Endothelial cell of umbilical vein (primary cell): ENCODE results near the gene MYO16. TPM values are rescaled to one million over a fixed set of nuclear protein-coding genes. Genes with fewer than 3 reads are reported as not detected.

Source experiments
- BruUV-seq: library from RNA; stranded (reverse); fragments of 400-500 nt; replicated peaks from 2 replicates; lab custom pipeline; 2021; lab: Mats Ljungman, UMichigan
- CTCF ChIA-PET: fragments of 300-600, 350-600 bp; sonication (Branson Sonifier 250); formaldehyde crosslinking; loops from one replicate; lab custom pipeline; 2021; ENCODE audit warnings: antibody characterized with exemption, inconsistent platforms; lab: Charles Lee
- POLR2A ChIA-PET: fragments of 300-600, 350-600 bp; sonication (Branson Sonifier 250); formaldehyde crosslinking; loops from one replicate; lab custom pipeline; 2021; ENCODE audit warnings: antibody characterized with exemption, inconsistent platforms; lab: Charles Lee
- DNase-seq: peaks from one replicate; pipeline ENCODE4 v3.0.0-alpha.2; 2011; ENCODE audit warnings: low read depth, low spot score
- FAIRE-seq: peaks from 2 replicates; lab custom pipeline; 2011; peaks lifted over from hg19 to GRCh38; lab: Jason Lieb, UNC
- H2AFZ ChIP-seq: 2 replicates; pipeline ENCODE4 v1.6.0; 2012; ENCODE audit warnings: low read depth, low read length, control low read depth, inconsistent platforms
- H3K27ac ChIP-seq: 2 replicates; pipeline ENCODE4 v1.5.1; 2011; ENCODE audit warnings: low read depth, mild to moderate bottlenecking, control low read depth, low read length, moderate library complexity; ENCODE audit not compliant: insufficient read depth
- H3K27me3 ChIP-seq, 2 experiments: 2 replicates each; pipeline versions ENCODE4 v1.6.0 to v1.6.1; 2011; ENCODE audit warnings: low read length in 2 of 2, mixed read lengths in 1 of 2; ENCODE audit not compliant: control insufficient read depth in 2 of 2, insufficient read depth in 2 of 2
- H3K36me3 ChIP-seq, 2 experiments: 2 replicates in 1 of 2; 3 replicates in 1 of 2; pipeline ENCODE4 v1.5.1; 2011; ENCODE audit warnings: low read length in 2 of 2, mild to moderate bottlenecking in 1 of 2, moderate library complexity in 1 of 2; ENCODE audit not compliant: control insufficient read depth in 2 of 2, insufficient read depth in 2 of 2; ENCODE audit errors: extremely low read depth in 1 of 2
- H3K4me1 ChIP-seq: 3 replicates; pipeline ENCODE4 v1.5.1; 2011; ENCODE audit warnings: mild to moderate bottlenecking, low read length; ENCODE audit not compliant: control insufficient read depth, insufficient read depth; ENCODE audit errors: extremely low read depth
- H3K4me2 ChIP-seq: 2 replicates; pipeline ENCODE4 v1.6.1; 2011; ENCODE audit warnings: low read length, control low read depth, mixed read lengths; ENCODE audit not compliant: insufficient read depth
- H3K4me3 ChIP-seq, 3 experiments: fragments of 200-600 bp in 1 of 3; sonication (generic), shearing (Covaris generic) in 1 of 3; replicated peaks in 1 of 3; 2 replicates each; pipeline ENCODE4 v1.5.1; 2011 to 2016; ENCODE audit warnings: control low read depth in 3 of 3, low read length in 3 of 3, mild to moderate bottlenecking in 2 of 3, inconsistent platforms in 1 of 3, low read depth in 1 of 3, moderate library complexity in 1 of 3; ENCODE audit not compliant: insufficient read depth in 1 of 3
- H3K79me2 ChIP-seq: 2 replicates; pipeline ENCODE4 v1.6.0; 2012; ENCODE audit warnings: low read length, inconsistent platforms; ENCODE audit not compliant: control insufficient read depth, insufficient read depth
- H3K9ac ChIP-seq: replicated peaks from 2 replicates; pipeline ENCODE3; 2011; ENCODE audit warnings: low read length, control low read depth; ENCODE audit not compliant: insufficient read depth; ENCODE audit errors: extremely low read depth
- H3K9me1 ChIP-seq: replicated peaks from 3 replicates; pipeline ENCODE4 v1.6.0; 2011; ENCODE audit warnings: mild to moderate bottlenecking, low read length; ENCODE audit not compliant: control insufficient read depth, insufficient read depth; ENCODE audit errors: extremely low read depth
- H3K9me3 ChIP-seq: replicated peaks from 2 replicates; pipeline ENCODE4 v1.5.1; 2012; ENCODE audit warnings: low read length, inconsistent platforms; ENCODE audit not compliant: control insufficient read depth, insufficient read depth
- H4K20me1 ChIP-seq: replicated peaks from 2 replicates; pipeline ENCODE3; 2011; ENCODE audit warnings: mild to moderate bottlenecking, low read length; ENCODE audit not compliant: control insufficient read depth, insufficient read depth; ENCODE audit errors: extremely low read depth
- EZH2 ChIP-seq: IDR thresholded peaks from 2 replicates; pipeline ENCODE4 v1.6.1; 2012; ENCODE audit warnings: borderline replicate concordance, low read depth, mild to moderate bottlenecking, moderate library complexity, low read length, inconsistent platforms; ENCODE audit not compliant: severe bottlenecking
- FOS ChIP-seq: IDR thresholded peaks from 2 replicates; pipeline ENCODE4 v1.6.1; 2011; ENCODE audit warnings: mild to moderate bottlenecking, low read length, moderate library complexity, borderline replicate concordance; ENCODE audit not compliant: insufficient read depth
- GATA2 ChIP-seq: IDR thresholded peaks from 2 replicates; pipeline ENCODE4 v1.7.0; 2011; ENCODE audit warnings: low read depth, mild to moderate bottlenecking, moderate library complexity, mixed read lengths, low read length; ENCODE audit not compliant: insufficient read length, insufficient read depth
- JUN ChIP-seq: IDR thresholded peaks from 2 replicates; pipeline ENCODE4 v1.6.1; 2011; ENCODE audit warnings: borderline replicate concordance, low read depth; ENCODE audit not compliant: insufficient read length, insufficient read depth
- MYC ChIP-seq: IDR thresholded peaks from one replicate; pipeline ENCODE4 v1.6.1; 2011; ENCODE audit warnings: mild to moderate bottlenecking, low read depth, low read length
- POLR2A ChIP-seq: IDR thresholded peaks from 2 replicates; pipeline ENCODE4 v1.6.1; 2012; ENCODE audit warnings: low read depth, mild to moderate bottlenecking, control low read depth, low read length
- POLR2AphosphoS5 ChIP-seq: IDR thresholded peaks from 2 replicates; pipeline ENCODE4 v1.6.1; 2012; ENCODE audit warnings: low read depth, mild to moderate bottlenecking, control low read depth, low read length, moderate library complexity; ENCODE audit not compliant: insufficient read depth
- dilution Hi-C: fragments of 300-500 bp; cut with MboI; formaldehyde crosslinking; loops from one replicate; pipeline ENCODE4 v1.15.0; 2019; ENCODE audit warnings: low sequenced_read_pairs; ENCODE audit not compliant: extremely low pct_ligation_motif_present
- intact Hi-C: fragments of 100-400 bp; cut with micrococcal nuclease; formaldehyde crosslinking; loops from one replicate; pipeline ENCODE4 v1.10.0; 2022
- polyA plus RNA-seq, 4 experiments: library from polyadenylated mRNA; depleted of rRNA in 3 of 4; stranded (reverse) in 3 of 4; unstranded in 1 of 4; fragments of >200 nt; gene quantifications; 2 replicates each; pipeline versions ENCODE4 v1.2.1 to v1.2.3, GENCODE V29; 2011 to 2012; ENCODE audit warnings: missing spikeins in 1 of 4
- total RNA-seq: library from RNA; stranded (reverse); gene quantifications from 2 replicates; pipeline ENCODE4 v1.2.3, GENCODE V29; 2021
- TF ChIP-seq, protein P1 (sequence below), 2 donors: IDR thresholded peaks; 1 replicate in 1 of 2; 2 replicates in 1 of 2; pipeline ENCODE4 v1.5.1; 2011; ENCODE audit warnings: low read length in 2 of 2, mild to moderate bottlenecking in 2 of 2, moderate library complexity in 2 of 2, control low read depth in 1 of 2, inconsistent platforms in 1 of 2, low read depth in 1 of 2; ENCODE audit not compliant: insufficient read depth in 1 of 2; ENCODE audit errors: extremely low read depth in 1 of 2
- TF ChIP-seq, protein P2 (sequence below): IDR thresholded peaks from 2 replicates; pipeline ENCODE4 v1.6.1; 2011; ENCODE audit not compliant: insufficient read depth, insufficient read length

Gene MYO16
- total and polyA plus RNA-seq, 2 donors (not counting 3 experiments of a cell fraction or from before 2014, with no cell fraction given) = 0.03 to 0.04 TPM

DNA sequence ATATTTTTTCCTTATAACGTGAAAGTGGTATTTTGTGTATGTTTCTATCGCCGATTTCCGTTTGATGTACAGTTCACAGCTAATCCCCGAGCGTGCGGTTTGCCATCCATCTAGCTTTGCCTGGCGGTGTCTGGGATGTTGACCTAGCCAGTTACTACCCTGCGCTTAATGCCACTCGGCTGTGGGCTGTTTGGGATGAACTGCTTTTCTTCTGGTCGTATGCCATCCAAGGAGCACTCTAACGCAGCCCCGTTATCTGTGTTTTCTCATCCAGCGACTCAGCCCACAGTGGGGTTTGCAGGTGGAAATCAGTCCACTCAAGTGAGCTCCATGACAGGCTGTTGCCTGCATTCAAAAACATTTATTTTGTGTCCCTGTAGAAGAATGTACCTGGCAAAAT lies 512.3 kb downstream of the MYO16 start:
- DNase-seq (no peak), FAIRE-seq (no peak)
- H3K4me3 ChIP-seq = no peak overlapping the region
- H3K27ac ChIP-seq = no peak overlapping the region
- dilution Hi-C loops = no loop called here
- intact Hi-C loops = loop anchor here (10.0 kb wide), 2 partner anchors 343 to 523 kb away; no protein-coding TSS in a partner anchor
- no TSS peak for BruUV-seq
- no peaks in the 10 kb centered on the region for H3K9me3 ChIP-seq
- no peaks in the 10 kb centered on the region for H3K36me3 ChIP-seq
- no peaks in the 10 kb centered on the region for H3K9me1 ChIP-seq
- no peak overlapping the region for H3K9ac ChIP-seq
- no peak overlapping the region for H3K4me2 ChIP-seq
- no peaks in the 10 kb centered on the region for H4K20me1 ChIP-seq
- peaks cover 4% of the 10 kb centered on the region for H3K4me1 ChIP-seq
- TF ChIP-seq, protein P1, sequence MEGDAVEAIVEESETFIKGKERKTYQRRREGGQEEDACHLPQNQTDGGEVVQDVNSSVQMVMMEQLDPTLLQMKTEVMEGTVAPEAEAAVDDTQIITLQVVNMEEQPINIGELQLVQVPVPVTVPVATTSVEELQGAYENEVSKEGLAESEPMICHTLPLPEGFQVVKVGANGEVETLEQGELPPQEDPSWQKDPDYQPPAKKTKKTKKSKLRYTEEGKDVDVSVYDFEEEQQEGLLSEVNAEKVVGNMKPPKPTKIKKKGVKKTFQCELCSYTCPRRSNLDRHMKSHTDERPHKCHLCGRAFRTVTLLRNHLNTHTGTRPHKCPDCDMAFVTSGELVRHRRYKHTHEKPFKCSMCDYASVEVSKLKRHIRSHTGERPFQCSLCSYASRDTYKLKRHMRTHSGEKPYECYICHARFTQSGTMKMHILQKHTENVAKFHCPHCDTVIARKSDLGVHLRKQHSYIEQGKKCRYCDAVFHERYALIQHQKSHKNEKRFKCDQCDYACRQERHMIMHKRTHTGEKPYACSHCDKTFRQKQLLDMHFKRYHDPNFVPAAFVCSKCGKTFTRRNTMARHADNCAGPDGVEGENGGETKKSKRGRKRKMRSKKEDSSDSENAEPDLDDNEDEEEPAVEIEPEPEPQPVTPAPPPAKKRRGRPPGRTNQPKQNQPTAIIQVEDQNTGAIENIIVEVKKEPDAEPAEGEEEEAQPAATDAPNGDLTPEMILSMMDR (IDR thresholded peaks at IDR 0.05; ENCODE audit: extremely low read depth in 1 of 2, insufficient read depth in 1 of 2, low read depth in 1 of 2, low read length in 2 of 2) = no peak
- TF ChIP-seq FOS = no peak
- no peak for TF ChIP-seq GATA2
- no peak for TF ChIP-seq POLR2AphosphoS5
- TF ChIP-seq JUN = no peak
- TF ChIP-seq EZH2 = no peak
- TF ChIP-seq POLR2A = no peak
- TF ChIP-seq, protein P2, sequence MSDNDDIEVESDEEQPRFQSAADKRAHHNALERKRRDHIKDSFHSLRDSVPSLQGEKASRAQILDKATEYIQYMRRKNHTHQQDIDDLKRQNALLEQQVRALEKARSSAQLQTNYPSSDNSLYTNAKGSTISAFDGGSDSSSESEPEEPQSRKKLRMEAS = no peak
- TF ChIP-seq MYC = no peak
- H3K79me2 ChIP-seq = no peaks in the 10 kb centered on the region
- peaks cover 11 to 25% of the 10 kb centered on the region in 2 experiments for H3K27me3 ChIP-seq
- CTCF ChIA-PET = interaction anchor here (1.4 kb wide), 1 partner anchor 457 kb away, joined by 3 read pairs; no protein-coding TSS in a partner anchor
- POLR2A ChIA-PET = no interaction called here
- no peak overlapping the region for H2AFZ ChIP-seq
